HG02610 (cell line): ENCODE results near the gene AP4S1.
A peak's percentile ranks its signal among the peaks of the same experiment; 100 is the strongest.
"Not testable (repeated sequence)": the region's sequence is repeated elsewhere in the genome, so short reads cannot be mapped to it uniquely, and the experiment has no call there.

Experiments
- ATAC-seq: cut with Tn5 transposase; IDR thresholded peaks from one replicate; pipeline ENCODE4 v1.9.1; 2021; ENCODE audit warnings: mild to moderate bottlenecking, moderate library complexity; ENCODE audit not compliant: unreplicated experiment

AP4S1 gene

GRCh38 chr14:31004007-31004406 lies 21.4 kb upstream of the AP4S1 start:
- not testable (repeated sequence) for ATAC-seq

- ATAC-seq, result no peak
Observed at GRCh38 chr14:31006703-31007102, 18.7 kb upstream of the AP4S1 start.

- ATAC-seq, result no peak
Observed at GRCh38 chr14:31009836-31010574, 15.4 kb upstream of the AP4S1 start.

- no peak for ATAC-seq
Observed at GRCh38 chr14:31010935-31011334, 14.5 kb upstream of the AP4S1 start.

- ATAC-seq, result no peak
Observed at GRCh38 chr14:31013841-31014240, 11.6 kb upstream of the AP4S1 start.

- ATAC-seq, result no peak
Observed at GRCh38 chr14:31018057-31018645, 7.3 kb upstream of the AP4S1 start.

GRCh38 chr14:31020834-31021575 lies 4.4 kb upstream of the AP4S1 start:
- no peak for ATAC-seq

- ATAC-seq, result no peak
Observed at GRCh38 chr14:31021576-31021949, 3.9 kb upstream of the AP4S1 start.

- no peak for ATAC-seq
Observed at GRCh38 chr14:31022386-31022785, 3.1 kb upstream of the AP4S1 start.

- ATAC-seq, result no peak
Observed at GRCh38 chr14:31024010-31024480, 1.4 kb upstream of the AP4S1 start.

GRCh38 chr14:31024577-31025366 lies 677 bp upstream of the AP4S1 start:
- ATAC-seq, result no peak

GRCh38 chr14:31026077-31026449 lies 614 bp downstream of the AP4S1 start, which contains the start of gene STRN3:
Gene STRN3 (minus strand): TSS chr14:31026379. CDS start chr14:31026185, 194 bp downstream.
- no peak for ATAC-seq

GRCh38 chr14:31026450-31027235 lies 1.2 kb downstream of the AP4S1 start:
- ATAC-seq, result peak; percentile 94

- ATAC-seq, result no peak
Observed at GRCh38 chr14:31027847-31028246, 2.4 kb downstream of the AP4S1 start.

GRCh38 chr14:31029016-31029970 lies 3.8 kb downstream of the AP4S1 start:
- ATAC-seq, result no peak

GRCh38 chr14:31030469-31030868 lies 5.0 kb downstream of the AP4S1 start:
- ATAC-seq, result no peak

GRCh38 chr14:31036552-31036951 lies 11.1 kb downstream of the AP4S1 start:
- ATAC-seq, result no peak

GRCh38 chr14:31037709-31038221 lies 12.3 kb downstream of the AP4S1 start:
- no peak for ATAC-seq
